B cell (primary cell): ENCODE measurements around the gene NR1H3. TPM values are rescaled to one million over a fixed set of nuclear protein-coding genes. Genes with fewer than 3 reads are reported as not detected.

Source experiments
- ATAC-seq: fragments of 200-7000 bp; cut with Tn5 transposase; one replicate; pipeline ENCODE4 v1.10.0; 2021; ENCODE audit warnings: low read depth, mild to moderate bottlenecking, moderate number of reproducible peaks, moderate library complexity
- CTCF ChIA-PET: fragments of 350-600 bp; sonication (Branson Sonifier 250); formaldehyde crosslinking; loops from one replicate; lab custom pipeline; 2021; ENCODE audit warnings: antibody characterized with exemption, inconsistent platforms; lab: Charles Lee
- POLR2A ChIA-PET: fragments of 350-600 bp; sonication (Branson Sonifier 250); formaldehyde crosslinking; loops from one replicate; lab custom pipeline; 2021; ENCODE audit warnings: antibody characterized with exemption; lab: Charles Lee
- DNase-seq: peaks from one replicate; pipeline ENCODE4 v3.0.0; 2013
- H2AFZ ChIP-seq: 2 replicates; pipeline ENCODE4 v1.6.1; 2012; ENCODE audit warnings: mild to moderate bottlenecking, low read depth, low read length; ENCODE audit not compliant: insufficient read depth, poor library complexity, severe bottlenecking
- H3K27ac ChIP-seq, 2 donors: 1 replicate in 1 of 2; 2 replicates in 1 of 2; pipeline ENCODE4 v1.5.1; 2012 to 2013; ENCODE audit warnings: low read length in 2 of 2, mild to moderate bottlenecking in 2 of 2, moderate library complexity in 1 of 2
- H3K27me3 ChIP-seq, 4 experiments: fragments of 200-600 bp in 1 of 4; sonication (generic) in 1 of 4; replicated peaks in 1 of 4; 1 replicate in 2 of 4; 2 replicates in 2 of 4; pipeline versions ENCODE4 v1.6.1 to v1.7.0; 2013 to 2016; ENCODE audit warnings: low read length in 3 of 4, mild to moderate bottlenecking in 2 of 4, mixed read lengths in 1 of 4, moderate library complexity in 1 of 4; ENCODE audit not compliant: insufficient read depth in 4 of 4, control insufficient read depth in 3 of 4; ENCODE audit errors: control extremely low read depth in 1 of 4
- H3K36me3 ChIP-seq, 2 experiments: replicated peaks in 1 of 2; 1 replicate in 1 of 2; 2 replicates in 1 of 2; pipeline versions ENCODE4 v1.6.1 to v1.7.1; 2013; ENCODE audit warnings: low read length in 1 of 2; ENCODE audit not compliant: insufficient read depth in 2 of 2, control insufficient read depth in 1 of 2; ENCODE audit errors: control extremely low read depth in 1 of 2, extremely low read depth in 1 of 2
- H3K4me1 ChIP-seq, 2 donors: fragments of 200-600 bp in 1 of 2; sonication (generic) in 1 of 2; 1 replicate in 1 of 2; 2 replicates in 1 of 2; pipeline versions ENCODE4 v1.5.1 to v1.6.1; 2013 to 2017; ENCODE audit warnings: low read length in 2 of 2; ENCODE audit not compliant: control insufficient read depth in 2 of 2, insufficient read depth in 2 of 2
- H3K4me2 ChIP-seq: replicated peaks from 2 replicates; pipeline ENCODE3; 2012; ENCODE audit warnings: mild to moderate bottlenecking, low read depth, low read length; ENCODE audit not compliant: poor library complexity, severe bottlenecking
- H3K4me3 ChIP-seq, 5 experiments: fragments of 200-600 bp in 1 of 5; sonication (generic) in 1 of 5; 1 replicate in 3 of 5; 2 replicates in 2 of 5; pipeline versions ENCODE4 v1.5.1 to v1.7.0; 2011 to 2016; ENCODE audit warnings: low read length in 4 of 5, mild to moderate bottlenecking in 4 of 5, low read depth in 2 of 5, control low read depth in 1 of 5, moderate library complexity in 1 of 5; ENCODE audit not compliant: insufficient read depth in 1 of 5; ENCODE audit errors: control extremely low read depth in 1 of 5, extremely low read depth in 1 of 5
- H3K79me2 ChIP-seq: fragments of 200-600 bp; sonication (generic); one replicate; pipeline ENCODE4 v1.6.0; 2016; ENCODE audit warnings: low read length; ENCODE audit not compliant: control insufficient read depth, insufficient read depth
- H3K9ac ChIP-seq: fragments of 200-600 bp; sonication (generic); 2 replicates; pipeline ENCODE4 v1.6.1; 2017; ENCODE audit warnings: mild to moderate bottlenecking, low read length, moderate library complexity
- H3K9me3 ChIP-seq, 3 donors: one replicate each; pipeline versions ENCODE4 v1.6.1 to v1.7.1; 2013; ENCODE audit warnings: low read length in 2 of 3; ENCODE audit not compliant: control insufficient read depth in 2 of 3, insufficient read depth in 1 of 3; ENCODE audit errors: control extremely low read depth in 1 of 3
- H4K20me1 ChIP-seq: 2 replicates; pipeline ENCODE4 v1.6.0; 2012; ENCODE audit warnings: mild to moderate bottlenecking, low read length; ENCODE audit not compliant: insufficient read depth, control insufficient read depth, poor library complexity, severe bottlenecking
- H3K27ac Mint-ChIP-seq: one replicate; pipeline ENCODE4 v1.8.0; 2021; ENCODE audit warnings: mixed read lengths
- H3K27me3 Mint-ChIP-seq: one replicate; pipeline ENCODE4 v1.8.0; 2021; ENCODE audit warnings: mixed read lengths
- H3K4me1 Mint-ChIP-seq: one replicate; pipeline ENCODE4 v1.8.0; 2021; ENCODE audit warnings: mixed read lengths
- H3K4me3 Mint-ChIP-seq: one replicate; pipeline ENCODE4 v1.8.0; 2021; ENCODE audit warnings: mixed read lengths
- H3K9me3 Mint-ChIP-seq: one replicate; pipeline ENCODE4 v1.8.0; 2022; ENCODE audit warnings: mixed read lengths; ENCODE audit not compliant: insufficient read depth
- EZH2 ChIP-seq: IDR thresholded peaks from 2 replicates; pipeline ENCODE4 v1.6.1; 2012; ENCODE audit warnings: borderline replicate concordance, low read depth, mild to moderate bottlenecking, moderate library complexity, low read length; ENCODE audit not compliant: insufficient read depth, poor library complexity, severe bottlenecking
- WGBS: methylation state at CpG from one replicate; pipeline ENCODE4 v1.1.5; 2013; ENCODE audit warnings: missing lambda C conversion rate; ENCODE audit not compliant: insufficient coverage; 5-methylcytosine and 5-hydroxymethylcytosine counted together
- intact Hi-C: fragments of 100-400 bp; cut with micrococcal nuclease; formaldehyde crosslinking; loops from one replicate; pipeline ENCODE4 v1.10.0; 2022
- polyA plus RNA-seq: library from polyadenylated mRNA; depleted of rRNA; stranded (reverse); fragments of >200 nt; gene quantifications from 2 replicates; pipeline ENCODE4 v1.2.3, GENCODE V29; 2012
- total RNA-seq, 2 donors: library from RNA; stranded (reverse); fragments of 120-200 nt in 1 of 2; gene quantifications; 1 replicate in 1 of 2; 2 replicates in 1 of 2; pipeline versions ENCODE4 v1.2.3 to v1.2.4, GENCODE V29; 2013 to 2022
- TF ChIP-seq, protein P1 (sequence below): fragments of 200-600 bp; IDR thresholded peaks from one replicate; pipeline ENCODE4 v1.8.0; 2022; ENCODE audit warnings: antibody characterized with exemption, mild to moderate bottlenecking

The NR1H3 gene
- total and polyA plus RNA-seq, 2 donors (not counting 1 experiment from before 2014, with no cell fraction given): 8.4 to 9.6 TPM

DNA sequence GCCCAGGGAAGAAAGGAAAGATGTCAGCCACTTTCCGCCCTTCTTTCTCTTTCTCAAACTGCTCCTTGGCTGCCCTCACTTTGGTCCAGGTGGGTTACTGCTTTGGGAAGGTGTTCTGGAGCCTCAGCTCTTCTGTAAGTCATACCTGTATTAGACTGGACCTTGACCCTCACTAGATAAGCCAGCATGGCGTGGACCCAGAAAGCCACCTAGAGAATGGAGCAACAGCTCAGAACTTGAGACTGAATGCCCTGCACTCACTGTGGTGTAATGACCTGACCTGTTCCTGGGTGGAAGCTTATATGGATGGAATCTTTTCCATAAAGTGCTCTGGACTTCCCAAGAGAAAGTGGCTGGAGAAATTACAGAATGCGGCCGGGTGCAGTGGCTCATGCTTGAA lies 24.7 kb upstream of the NR1H3 start:
- Histone ChIP-seq H3K9ac (no peak overlapping the region), H2AFZ (no peak overlapping the region), H3K79me2 (no peaks in the 10 kb centered on the region), H3K4me2 (no peak overlapping the region), H3K9me3 (no peaks in the 10 kb centered on the region), H3K4me3 (no peak overlapping the region), H3K4me1 (no peaks in the 10 kb centered on the region), H3K36me3 (peaks cover under 1 to 21% of the 10 kb centered on the region in 2 experiments), H3K27ac (no peak overlapping the region), H4K20me1 (no peaks in the 10 kb centered on the region), H3K27me3 (no peaks in the 10 kb centered on the region)
- ChIA-PET CTCF (interaction anchor here (0.6 to 1.8 kb wide), 2 partner anchors 10 to 55 kb away, joined by 3 to 4 read pairs; no protein-coding TSS in a partner anchor), POLR2A (interaction anchor here (2.1 kb wide), 1 partner anchor 18 kb away, joined by 6 read pairs; the partner anchor contains the start of gene DDB2)
- ATAC-seq (no peak), DNase-seq (no peak)
- intact Hi-C loops: no loop called here
- Mint-ChIP-seq H3K4me1 (no peaks in the 10 kb centered on the region), H3K27ac (no peak overlapping the region), H3K27me3 (no peaks in the 10 kb centered on the region), H3K9me3 (no peaks in the 10 kb centered on the region), H3K4me3 (no peak overlapping the region)
- WGBS: 100% methylated on average over 2 of the region's 4 CpGs
- TF ChIP-seq, protein P1, sequence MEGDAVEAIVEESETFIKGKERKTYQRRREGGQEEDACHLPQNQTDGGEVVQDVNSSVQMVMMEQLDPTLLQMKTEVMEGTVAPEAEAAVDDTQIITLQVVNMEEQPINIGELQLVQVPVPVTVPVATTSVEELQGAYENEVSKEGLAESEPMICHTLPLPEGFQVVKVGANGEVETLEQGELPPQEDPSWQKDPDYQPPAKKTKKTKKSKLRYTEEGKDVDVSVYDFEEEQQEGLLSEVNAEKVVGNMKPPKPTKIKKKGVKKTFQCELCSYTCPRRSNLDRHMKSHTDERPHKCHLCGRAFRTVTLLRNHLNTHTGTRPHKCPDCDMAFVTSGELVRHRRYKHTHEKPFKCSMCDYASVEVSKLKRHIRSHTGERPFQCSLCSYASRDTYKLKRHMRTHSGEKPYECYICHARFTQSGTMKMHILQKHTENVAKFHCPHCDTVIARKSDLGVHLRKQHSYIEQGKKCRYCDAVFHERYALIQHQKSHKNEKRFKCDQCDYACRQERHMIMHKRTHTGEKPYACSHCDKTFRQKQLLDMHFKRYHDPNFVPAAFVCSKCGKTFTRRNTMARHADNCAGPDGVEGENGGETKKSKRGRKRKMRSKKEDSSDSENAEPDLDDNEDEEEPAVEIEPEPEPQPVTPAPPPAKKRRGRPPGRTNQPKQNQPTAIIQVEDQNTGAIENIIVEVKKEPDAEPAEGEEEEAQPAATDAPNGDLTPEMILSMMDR: no peak
- no peak for TF ChIP-seq EZH2

DNA sequence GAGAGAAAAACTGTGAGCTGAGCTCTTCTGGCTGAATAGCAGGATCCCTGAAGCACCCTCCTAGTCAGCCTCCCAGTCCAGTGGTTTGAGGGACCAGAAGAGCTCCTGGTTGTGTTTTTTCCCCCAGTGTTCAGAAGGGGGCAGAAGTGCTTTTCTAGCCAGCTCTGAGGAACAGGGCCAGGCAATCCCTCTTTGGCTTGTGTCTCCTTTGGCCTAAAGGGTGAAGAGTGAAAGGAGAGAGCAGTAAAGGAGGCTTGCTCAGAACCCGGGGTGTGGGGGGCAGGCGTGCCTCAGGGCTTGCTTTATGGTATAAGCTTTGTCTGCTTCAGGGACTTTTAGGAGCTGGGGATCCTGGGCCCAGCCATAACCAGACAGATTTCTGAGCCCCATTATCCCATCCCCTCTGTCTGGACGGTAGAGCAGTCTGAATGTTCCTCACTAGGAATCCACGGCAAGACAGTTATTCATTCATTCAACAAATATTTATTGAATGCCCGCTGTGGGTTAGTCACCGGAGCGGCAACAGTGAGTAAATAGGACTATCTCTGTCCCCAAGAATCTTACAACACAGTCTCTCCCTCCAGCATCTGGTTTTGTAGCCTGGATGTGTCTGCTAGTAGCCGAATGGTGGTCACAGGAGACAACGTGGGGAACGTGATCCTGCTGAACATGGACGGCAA lies 23.7 kb upstream of the NR1H3 start:
- DNase-seq (no peak), ATAC-seq (no peak)
- Histone ChIP-seq H3K4me1 (no peaks in the 10 kb centered on the region), H3K27me3 (no peaks in the 10 kb centered on the region), H2AFZ (no peak overlapping the region), H3K4me2 (no peak overlapping the region), H3K79me2 (no peaks in the 10 kb centered on the region), H4K20me1 (no peaks in the 10 kb centered on the region), H3K9me3 (no peaks in the 10 kb centered on the region), H3K36me3 (peaks cover 2 to 27% of the 10 kb centered on the region in 2 experiments), H3K9ac (no peak overlapping the region), H3K4me3 (no peak overlapping the region), H3K27ac (no peak overlapping the region)
- intact Hi-C loops: no loop called here
- Mint-ChIP-seq H3K4me1 (no peaks in the 10 kb centered on the region), H3K27ac (no peak overlapping the region), H3K9me3 (no peaks in the 10 kb centered on the region), H3K27me3 (no peaks in the 10 kb centered on the region), H3K4me3 (no peak overlapping the region)
- CTCF ChIA-PET: interaction anchor here (1.2 to 3.2 kb wide), 2 partner anchors 25 to 177 kb away, joined by 3 to 13 read pairs; no protein-coding TSS in a partner anchor
- TF ChIP-seq, protein P1: no peak
- no peak for TF ChIP-seq EZH2
- POLR2A ChIA-PET: interaction anchor here (2.1 kb wide), 1 partner anchor 19 kb away, joined by 6 read pairs; the partner anchor contains the start of gene DDB2
- WGBS: 80% methylated on average over 7 of the region's 11 CpGs
